Natural killer cell (primary cell): ENCODE measurements around the gene HCRTR2. TPM values are rescaled to one million over a fixed set of nuclear protein-coding genes. Genes with fewer than 3 reads are reported as not detected.

Experiments
- ATAC-seq, 3 donors: fragments of 150-1000 bp in 2 of 3; fragments of 200-7000 bp in 1 of 3; cut with Tn5 transposase; 1 replicate in 1 of 3; 2 replicates in 2 of 3; pipeline ENCODE4 v1.10.0; 2021; ENCODE audit warnings: mild to moderate bottlenecking in 2 of 3, moderate library complexity in 2 of 3
- DNase-seq, 2 donors: peaks; one replicate each; pipeline versions ENCODE4 v3.0.0 to v3.0.0-alpha.2; 2013 to 2021; ENCODE audit warnings: mixed read lengths in 1 of 2
- H3K27ac ChIP-seq: one replicate; pipeline ENCODE4 v1.5.1; 2013; ENCODE audit warnings: mild to moderate bottlenecking, low read length
- H3K27me3 ChIP-seq: one replicate; pipeline ENCODE4 v1.6.1; 2013; ENCODE audit warnings: low read length; ENCODE audit not compliant: control insufficient read depth, insufficient read depth
- H3K36me3 ChIP-seq: one replicate; pipeline ENCODE4 v1.6.1; 2013; ENCODE audit warnings: low read length; ENCODE audit not compliant: control insufficient read depth, insufficient read depth
- H3K4me1 ChIP-seq: one replicate; pipeline ENCODE4 v1.6.1; 2013; ENCODE audit warnings: low read length; ENCODE audit not compliant: control insufficient read depth, insufficient read depth
- H3K4me3 ChIP-seq: one replicate; pipeline ENCODE4 v1.5.1; 2013; ENCODE audit warnings: low read length
- H3K9me3 ChIP-seq: one replicate; pipeline ENCODE4 v1.6.1; 2013; ENCODE audit warnings: low read length; ENCODE audit not compliant: control insufficient read depth, insufficient read depth
- H3K27ac Mint-ChIP-seq, 2 donors: one replicate each; pipeline ENCODE4 v1.8.0; 2022; ENCODE audit warnings: mild to moderate bottlenecking in 2 of 2, mixed read lengths in 2 of 2, moderate library complexity in 1 of 2
- H3K27me3 Mint-ChIP-seq, 2 donors: one replicate each; pipeline ENCODE4 v1.8.0; 2022; ENCODE audit warnings: low read depth in 2 of 2, mixed read lengths in 2 of 2
- H3K36me3 Mint-ChIP-seq: one replicate; pipeline ENCODE4 v1.8.0; 2022; ENCODE audit warnings: mixed read lengths
- H3K4me1 Mint-ChIP-seq, 2 donors: one replicate each; pipeline ENCODE4 v1.8.0; 2022; ENCODE audit warnings: mixed read lengths in 2 of 2
- H3K4me3 Mint-ChIP-seq: one replicate; pipeline ENCODE4 v1.8.0; 2022; ENCODE audit warnings: mild to moderate bottlenecking, moderate library complexity, mixed read lengths
- H3K9me3 Mint-ChIP-seq, 2 donors: one replicate each; pipeline ENCODE4 v1.8.0; 2022; ENCODE audit warnings: mixed read lengths in 2 of 2
- WGBS: methylation state at CpG from one replicate; pipeline ENCODE4 v1.1.7; 2013; ENCODE audit warnings: missing lambda C conversion rate; ENCODE audit not compliant: insufficient coverage; 5-methylcytosine and 5-hydroxymethylcytosine counted together
- intact Hi-C: fragments of 100-400 bp; cut with micrococcal nuclease; formaldehyde crosslinking; loops from one replicate; pipeline ENCODE4 v1.14.2; 2022
- total RNA-seq, 4 donors: library from RNA; stranded (reverse); fragments of 120-200 nt in 1 of 4; gene quantifications; one replicate each; pipeline versions ENCODE4 v1.2.3 to v1.2.4, GENCODE V29; 2013 to 2022
- TF ChIP-seq, protein P1 (sequence below): fragments of 200-600 bp; IDR thresholded peaks from one replicate; pipeline ENCODE4 v1.8.0; 2022; ENCODE audit warnings: antibody characterized with exemption

The HCRTR2 gene
- total RNA-seq, 3 donors from 2014 or later (not counting 1 experiment from before 2014, with no cell fraction given): not detected

DNA sequence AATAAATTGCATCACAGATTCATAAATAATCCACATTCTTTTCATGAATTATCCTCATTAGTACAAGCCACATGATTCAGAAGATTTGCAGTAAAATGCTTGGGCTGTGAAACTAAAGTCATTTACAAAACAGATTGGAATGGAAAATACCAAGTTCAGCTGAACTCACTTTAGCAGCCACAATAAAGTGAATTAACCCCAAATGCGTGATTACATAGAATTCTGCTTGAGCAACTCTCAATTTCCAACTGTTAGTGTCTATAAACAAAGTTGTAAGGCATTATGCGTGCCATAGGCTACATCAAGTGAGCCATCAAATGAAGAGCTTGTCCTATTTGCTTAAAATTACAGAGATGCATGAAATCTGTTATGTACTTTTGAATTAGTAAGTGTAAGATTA, 92.6 kb downstream of the HCRTR2 start:
- no peak overlapping the region for H3K27ac Mint-ChIP-seq
- intact Hi-C loops: no loop called here
- no peaks in the 10 kb centered on the region for H3K36me3 ChIP-seq
- ATAC-seq: no peak
- H3K27ac ChIP-seq: no peak overlapping the region
- H3K4me1 ChIP-seq: no peaks in the 10 kb centered on the region
- no peak overlapping the region for H3K4me3 ChIP-seq
- no peaks in the 10 kb centered on the region for H3K27me3 ChIP-seq
- TF ChIP-seq, protein P1, sequence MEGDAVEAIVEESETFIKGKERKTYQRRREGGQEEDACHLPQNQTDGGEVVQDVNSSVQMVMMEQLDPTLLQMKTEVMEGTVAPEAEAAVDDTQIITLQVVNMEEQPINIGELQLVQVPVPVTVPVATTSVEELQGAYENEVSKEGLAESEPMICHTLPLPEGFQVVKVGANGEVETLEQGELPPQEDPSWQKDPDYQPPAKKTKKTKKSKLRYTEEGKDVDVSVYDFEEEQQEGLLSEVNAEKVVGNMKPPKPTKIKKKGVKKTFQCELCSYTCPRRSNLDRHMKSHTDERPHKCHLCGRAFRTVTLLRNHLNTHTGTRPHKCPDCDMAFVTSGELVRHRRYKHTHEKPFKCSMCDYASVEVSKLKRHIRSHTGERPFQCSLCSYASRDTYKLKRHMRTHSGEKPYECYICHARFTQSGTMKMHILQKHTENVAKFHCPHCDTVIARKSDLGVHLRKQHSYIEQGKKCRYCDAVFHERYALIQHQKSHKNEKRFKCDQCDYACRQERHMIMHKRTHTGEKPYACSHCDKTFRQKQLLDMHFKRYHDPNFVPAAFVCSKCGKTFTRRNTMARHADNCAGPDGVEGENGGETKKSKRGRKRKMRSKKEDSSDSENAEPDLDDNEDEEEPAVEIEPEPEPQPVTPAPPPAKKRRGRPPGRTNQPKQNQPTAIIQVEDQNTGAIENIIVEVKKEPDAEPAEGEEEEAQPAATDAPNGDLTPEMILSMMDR: no peak
- H3K27me3 Mint-ChIP-seq: no peaks in the 10 kb centered on the region
- no peak overlapping the region for H3K4me3 Mint-ChIP-seq
- peaks cover 4 to 8% of the 10 kb centered on the region in 2 donors for H3K9me3 Mint-ChIP-seq
- DNase-seq: no peak
- WGBS: 89% methylated on average over 2 of the region's 2 CpGs
- no peaks in the 10 kb centered on the region for H3K36me3 Mint-ChIP-seq
- H3K9me3 ChIP-seq: no peaks in the 10 kb centered on the region
- no peaks in the 10 kb centered on the region for H3K4me1 Mint-ChIP-seq

DNA sequence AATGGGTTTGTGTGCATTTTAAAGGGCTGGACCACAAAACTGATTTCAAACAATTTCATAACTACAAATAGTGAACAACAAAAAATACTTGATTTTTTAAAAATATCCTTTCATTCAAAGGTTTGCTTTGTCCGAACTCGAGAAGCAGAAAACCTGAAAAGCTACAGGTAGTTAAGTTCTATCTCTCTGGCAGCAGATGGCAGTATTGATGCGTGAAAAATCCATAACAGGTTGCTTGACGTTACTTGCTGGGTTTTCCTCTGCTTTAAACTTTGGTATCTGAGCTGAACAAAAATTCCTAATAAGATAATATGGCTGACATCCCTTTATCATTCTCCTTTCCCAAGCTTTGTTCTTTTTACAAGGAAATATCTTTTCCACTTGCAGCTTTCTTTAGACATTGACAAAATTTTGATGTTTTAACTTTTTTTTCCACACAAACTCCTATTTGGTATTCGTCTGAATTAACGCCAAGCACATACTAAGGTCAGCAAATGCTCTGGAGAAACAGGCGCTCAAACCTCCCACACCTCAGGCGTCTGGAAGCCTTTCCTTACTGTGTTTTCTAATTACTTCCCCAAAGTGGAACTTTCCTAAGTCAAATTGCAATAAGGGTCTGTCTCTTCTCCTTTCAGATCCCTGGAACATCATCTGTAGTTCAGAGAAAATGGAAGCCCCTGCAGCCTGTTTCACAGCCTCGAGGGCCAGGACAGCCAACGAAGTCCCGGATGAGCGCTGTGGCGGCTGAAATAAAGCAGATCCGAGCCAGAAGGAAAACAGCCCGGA, 102.6 kb downstream of the HCRTR2 start:
- Histone ChIP-seq H3K4me1 (no peaks in the 10 kb centered on the region), H3K27ac (no peak overlapping the region), H3K9me3 (no peaks in the 10 kb centered on the region), H3K36me3 (no peaks in the 10 kb centered on the region), H3K27me3 (no peaks in the 10 kb centered on the region), H3K4me3 (no peak overlapping the region)
- Mint-ChIP-seq H3K4me3 (no peak overlapping the region), H3K9me3 (peaks cover 0 to 3% of the 10 kb centered on the region in 2 donors), H3K4me1 (no peaks in the 10 kb centered on the region), H3K27ac (no peak overlapping the region), H3K36me3 (no peaks in the 10 kb centered on the region), H3K27me3 (no peaks in the 10 kb centered on the region)
- intact Hi-C loops: no loop called here
- TF ChIP-seq, protein P1: no peak
- WGBS: 28% methylated on average over 15 of the region's 15 CpGs
- no peak for DNase-seq
- ATAC-seq: no peak

DNA sequence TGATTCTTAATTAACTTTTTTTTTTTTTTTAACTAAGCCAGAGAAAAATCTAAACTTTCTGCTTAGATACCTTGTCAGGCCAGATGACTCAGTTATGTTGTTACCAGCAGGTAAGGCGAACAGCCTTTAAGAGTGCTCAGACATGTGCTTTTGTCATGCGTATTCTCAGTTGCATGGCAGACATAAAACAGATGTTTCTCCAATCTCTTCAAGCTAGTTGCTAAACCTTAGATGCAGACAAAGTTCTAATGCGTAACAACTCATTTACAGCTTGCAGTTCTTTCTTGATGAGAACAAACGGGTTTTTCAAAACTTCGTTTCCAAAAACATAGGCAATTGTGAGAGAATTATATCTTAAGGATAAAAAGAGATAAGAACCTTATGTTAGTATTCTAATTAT, 103.3 kb downstream of the HCRTR2 start:
- H3K27me3 Mint-ChIP-seq: no peaks in the 10 kb centered on the region
- peaks cover 0 to 3% of the 10 kb centered on the region in 2 donors for H3K9me3 Mint-ChIP-seq
- H3K4me1 ChIP-seq: no peaks in the 10 kb centered on the region
- no peak for DNase-seq
- TF ChIP-seq, protein P1: no peak
- ATAC-seq: no peak
- H3K36me3 Mint-ChIP-seq: no peaks in the 10 kb centered on the region
- H3K27me3 ChIP-seq: no peaks in the 10 kb centered on the region
- no peak overlapping the region for H3K4me3 ChIP-seq
- no peaks in the 10 kb centered on the region for H3K36me3 ChIP-seq
- no peaks in the 10 kb centered on the region for H3K4me1 Mint-ChIP-seq
- no peak overlapping the region for H3K27ac ChIP-seq
- no peaks in the 10 kb centered on the region for H3K9me3 ChIP-seq
- no peak overlapping the region for H3K27ac Mint-ChIP-seq
- intact Hi-C loops: no loop called here
- WGBS: 94% methylated on average over 2 of the region's 5 CpGs
- no peak overlapping the region for H3K4me3 Mint-ChIP-seq

GRCh38 chr6:55281215-55281614, 106.9 kb downstream of the HCRTR2 start:
- intact Hi-C loops: no loop called here
- 54% methylated on average over 4 of the region's 4 CpGs for WGBS
- peaks cover 0 to 3% of the 10 kb centered on the region in 2 donors for H3K9me3 Mint-ChIP-seq

More at GRCh38 chr6:55281215-55281614, 106.9 kb downstream of the HCRTR2 start:
- Histone ChIP-seq H3K4me1 (no peaks in the 10 kb centered on the region), H3K36me3 (no peaks in the 10 kb centered on the region), H3K9me3 (no peaks in the 10 kb centered on the region), H3K27me3 (no peaks in the 10 kb centered on the region), H3K27ac (no peak overlapping the region), H3K4me3 (no peak overlapping the region)
- DNase-seq (no peak), ATAC-seq (no peak)
- H3K27me3 Mint-ChIP-seq: no peaks in the 10 kb centered on the region
- no peak overlapping the region for H3K27ac Mint-ChIP-seq
- H3K4me1 Mint-ChIP-seq: no peaks in the 10 kb centered on the region
- TF ChIP-seq, protein P1: no peak
- no peak overlapping the region for H3K4me3 Mint-ChIP-seq
- H3K36me3 Mint-ChIP-seq: no peaks in the 10 kb centered on the region
